ENCODE measurements around the gene DAPK1. TPM values are rescaled to one million over a fixed set of nuclear protein-coding genes. Genes with fewer than 3 reads are reported as not detected.

The DAPK1 gene
- total RNA-seq, 4 donors from 2014 or later = 19.1 to 44.8 (median 40.4) TPM

DNA sequence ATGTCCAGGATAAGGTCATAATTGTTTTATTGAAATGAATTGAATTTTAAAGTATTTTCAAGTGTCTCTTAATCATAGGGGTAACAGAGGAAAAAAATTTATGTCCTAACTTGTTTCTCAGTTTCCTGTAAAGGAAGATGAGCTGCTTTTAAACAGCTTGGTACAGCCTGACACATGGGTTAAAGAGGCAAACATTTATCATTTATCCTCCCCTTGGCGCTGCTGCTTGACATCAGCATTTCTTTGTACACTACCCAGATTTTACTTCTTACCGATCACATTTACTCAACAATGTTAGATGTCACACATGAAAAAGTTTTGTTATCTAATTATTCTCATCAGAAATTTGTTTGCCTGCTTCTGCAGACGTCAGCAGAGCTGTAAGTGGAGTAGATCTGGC, 148.9 kb downstream of the DAPK1 start:
- Histone ChIP-seq H3K4me3 (no peak overlapping the region), H3K9me3 (no peaks in the 10 kb centered on the region), H3K4me1 (no peaks in the 10 kb centered on the region), H3K27ac (no peak overlapping the region), H3K27me3 (no peaks in the 10 kb centered on the region), H3K36me3 (no peaks in the 10 kb centered on the region)
- no peak for DNase-seq
- intact Hi-C loops (cut with DNase I; ENCODE audit: low total_unique reads) = no loop called here
- no peak for TF ChIP-seq POLR2A (IDR thresholded peaks at IDR 0.05)

DNA sequence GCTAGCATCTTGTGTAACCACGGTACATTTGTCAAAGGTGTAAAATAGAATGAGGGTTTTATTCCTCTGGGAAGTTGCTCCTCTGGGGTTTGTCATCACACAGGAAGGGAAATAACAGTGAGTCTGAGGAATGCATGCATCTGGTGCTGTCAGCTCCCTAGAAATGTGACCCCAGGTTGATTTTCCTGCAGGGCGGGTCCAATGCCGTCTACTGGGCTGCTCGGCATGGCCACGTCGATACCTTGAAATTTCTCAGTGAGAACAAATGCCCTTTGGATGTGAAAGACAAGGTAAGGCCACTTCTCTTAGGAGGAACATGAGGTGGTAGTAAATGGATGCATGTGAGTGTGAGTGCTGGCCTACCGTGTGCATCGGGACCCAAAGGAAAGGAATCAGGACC, 149.4 kb downstream of the DAPK1 start:
- no peak for DNase-seq
- H3K4me1 ChIP-seq = no peaks in the 10 kb centered on the region
- intact Hi-C loops (cut with DNase I; ENCODE audit: low total_unique reads) = no loop called here
- no peaks in the 10 kb centered on the region for H3K36me3 ChIP-seq
- no peaks in the 10 kb centered on the region for H3K27me3 ChIP-seq
- no peaks in the 10 kb centered on the region for H3K9me3 ChIP-seq
- no peak overlapping the region for H3K27ac ChIP-seq
- H3K4me3 ChIP-seq = no peak overlapping the region
- TF ChIP-seq POLR2A (IDR thresholded peaks at IDR 0.05) = no peak
- TF ChIP-seq, protein P1, sequence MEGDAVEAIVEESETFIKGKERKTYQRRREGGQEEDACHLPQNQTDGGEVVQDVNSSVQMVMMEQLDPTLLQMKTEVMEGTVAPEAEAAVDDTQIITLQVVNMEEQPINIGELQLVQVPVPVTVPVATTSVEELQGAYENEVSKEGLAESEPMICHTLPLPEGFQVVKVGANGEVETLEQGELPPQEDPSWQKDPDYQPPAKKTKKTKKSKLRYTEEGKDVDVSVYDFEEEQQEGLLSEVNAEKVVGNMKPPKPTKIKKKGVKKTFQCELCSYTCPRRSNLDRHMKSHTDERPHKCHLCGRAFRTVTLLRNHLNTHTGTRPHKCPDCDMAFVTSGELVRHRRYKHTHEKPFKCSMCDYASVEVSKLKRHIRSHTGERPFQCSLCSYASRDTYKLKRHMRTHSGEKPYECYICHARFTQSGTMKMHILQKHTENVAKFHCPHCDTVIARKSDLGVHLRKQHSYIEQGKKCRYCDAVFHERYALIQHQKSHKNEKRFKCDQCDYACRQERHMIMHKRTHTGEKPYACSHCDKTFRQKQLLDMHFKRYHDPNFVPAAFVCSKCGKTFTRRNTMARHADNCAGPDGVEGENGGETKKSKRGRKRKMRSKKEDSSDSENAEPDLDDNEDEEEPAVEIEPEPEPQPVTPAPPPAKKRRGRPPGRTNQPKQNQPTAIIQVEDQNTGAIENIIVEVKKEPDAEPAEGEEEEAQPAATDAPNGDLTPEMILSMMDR (IDR thresholded peaks at IDR 0.05) = no peak

DNA sequence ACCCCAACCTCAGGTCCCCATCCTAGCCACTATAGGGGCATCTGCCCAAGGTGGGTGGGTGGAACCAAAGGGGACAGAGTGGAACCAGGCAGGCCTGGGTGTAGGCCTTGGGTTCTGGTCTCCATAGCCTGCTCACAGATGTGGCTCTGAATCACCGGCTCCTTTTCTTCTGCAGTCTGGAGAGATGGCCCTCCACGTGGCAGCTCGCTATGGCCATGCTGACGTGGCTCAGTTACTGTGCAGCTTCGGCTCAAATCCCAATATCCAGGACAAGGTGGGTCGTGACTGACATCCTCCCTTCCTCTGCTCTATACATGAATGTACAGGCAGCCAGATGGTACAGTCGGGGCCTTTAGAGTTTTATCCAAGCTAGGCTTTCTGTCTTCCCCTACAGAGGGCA, 150.9 kb downstream of the DAPK1 start:
- Histone ChIP-seq H3K9me3 (no peaks in the 10 kb centered on the region), H3K4me3 (no peak overlapping the region), H3K27me3 (no peaks in the 10 kb centered on the region), H3K4me1 (no peaks in the 10 kb centered on the region), H3K36me3 (no peaks in the 10 kb centered on the region), H3K27ac (no peak overlapping the region)
- intact Hi-C loops (cut with DNase I; ENCODE audit: low total_unique reads) = no loop called here
- TF ChIP-seq, protein P1 (IDR thresholded peaks at IDR 0.05) = no peak
- TF ChIP-seq POLR2A (IDR thresholded peaks at IDR 0.05) = no peak
- DNase-seq = no peak

DNA sequence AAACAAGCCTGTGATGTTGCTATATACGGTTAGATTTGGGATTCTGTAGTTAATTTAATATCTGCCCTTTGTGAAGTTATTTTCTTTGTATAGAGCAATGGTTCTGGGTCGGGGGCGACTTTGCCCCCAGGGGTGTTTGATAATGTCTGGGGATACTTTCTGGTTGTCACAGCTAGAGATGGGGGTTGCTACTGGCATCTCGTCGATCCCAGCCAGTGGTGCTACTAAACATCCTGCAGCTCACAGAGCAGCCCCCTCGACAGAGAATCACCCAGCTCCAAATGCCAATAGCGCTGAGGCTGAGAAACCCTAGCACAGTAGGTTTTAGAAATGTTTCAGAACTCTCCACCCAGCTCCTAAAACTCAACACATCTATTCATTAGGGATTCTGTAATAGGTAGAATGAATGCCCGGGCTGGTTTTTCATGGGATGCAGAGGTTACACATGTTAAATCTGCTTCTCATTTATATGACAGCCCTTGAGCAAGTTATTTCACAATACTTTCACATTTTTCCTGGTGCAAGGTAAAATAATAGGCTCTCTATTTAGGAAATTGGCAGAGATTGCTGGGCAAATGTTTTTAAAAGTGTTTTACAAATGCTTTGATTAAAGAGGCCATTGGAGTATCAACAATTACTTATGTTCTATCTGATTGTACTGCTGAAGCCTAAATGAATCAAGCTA, 153.1 kb downstream of the DAPK1 start:
- Histone ChIP-seq H3K27ac (no peak overlapping the region), H3K4me1 (no peaks in the 10 kb centered on the region), H3K36me3 (no peaks in the 10 kb centered on the region), H3K4me3 (no peak overlapping the region), H3K9me3 (no peaks in the 10 kb centered on the region), H3K27me3 (no peaks in the 10 kb centered on the region)
- no peak for DNase-seq
- TF ChIP-seq POLR2A (IDR thresholded peaks at IDR 0.05) = no peak
- TF ChIP-seq, protein P1 (IDR thresholded peaks at IDR 0.05) = no peak
- intact Hi-C loops (cut with DNase I; ENCODE audit: low total_unique reads) = no loop called here

DNA sequence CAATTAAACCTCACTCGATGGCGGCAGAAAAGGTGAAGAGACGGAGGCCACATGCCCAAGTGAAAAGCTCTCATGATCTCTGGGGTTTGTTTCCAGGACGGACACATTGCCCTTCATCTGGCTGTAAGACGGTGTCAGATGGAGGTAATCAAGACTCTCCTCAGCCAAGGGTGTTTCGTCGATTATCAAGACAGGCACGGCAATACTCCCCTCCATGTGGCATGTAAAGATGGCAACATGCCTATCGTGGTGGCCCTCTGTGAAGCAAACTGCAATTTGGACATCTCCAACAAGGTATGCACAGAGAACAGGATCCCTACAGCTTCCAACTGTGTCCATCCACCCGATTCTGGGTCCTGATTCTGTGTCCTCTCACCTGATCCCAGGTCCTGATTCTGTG, 153.8 kb downstream of the DAPK1 start:
- H3K27me3 ChIP-seq = no peaks in the 10 kb centered on the region
- H3K9me3 ChIP-seq = no peaks in the 10 kb centered on the region
- H3K4me3 ChIP-seq = no peak overlapping the region
- H3K4me1 ChIP-seq = no peaks in the 10 kb centered on the region
- H3K27ac ChIP-seq = no peak overlapping the region
- no peaks in the 10 kb centered on the region for H3K36me3 ChIP-seq
- no peak for DNase-seq
- TF ChIP-seq POLR2A (IDR thresholded peaks at IDR 0.05) = no peak
- TF ChIP-seq, protein P1 (IDR thresholded peaks at IDR 0.05) = no peak
- intact Hi-C loops (cut with DNase I; ENCODE audit: low total_unique reads) = no loop called here

DNA sequence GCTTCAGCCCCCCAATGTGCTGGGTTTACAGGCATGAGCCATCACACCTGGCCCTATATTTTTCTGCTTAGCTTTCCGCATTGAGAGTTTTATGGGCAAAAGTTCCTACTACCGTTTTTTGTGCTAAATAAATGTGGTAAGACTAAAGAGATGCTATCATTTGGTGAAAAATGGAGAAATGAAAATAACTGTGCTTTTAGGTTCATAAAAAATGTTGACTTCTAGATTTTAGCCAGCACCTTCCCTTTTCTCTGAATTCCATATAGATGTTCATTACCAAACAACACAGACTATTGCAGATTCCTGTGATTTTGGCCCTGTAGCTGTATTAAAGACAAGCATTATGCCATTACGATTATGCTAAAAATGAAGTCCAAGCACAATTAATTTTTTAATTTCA, 156.3 kb downstream of the DAPK1 start:
- Histone ChIP-seq H3K27ac (no peak overlapping the region), H3K36me3 (no peaks in the 10 kb centered on the region), H3K9me3 (no peaks in the 10 kb centered on the region), H3K4me3 (no peak overlapping the region), H3K4me1 (no peaks in the 10 kb centered on the region), H3K27me3 (no peaks in the 10 kb centered on the region)
- DNase-seq = no peak
- intact Hi-C loops (cut with DNase I; ENCODE audit: low total_unique reads) = no loop called here
- no peak for TF ChIP-seq POLR2A (IDR thresholded peaks at IDR 0.05)
- TF ChIP-seq, protein P1 (IDR thresholded peaks at IDR 0.05) = no peak
